DND-41 (cell line): Measurements from ENCODE around the gene SIX3.

Source experiments
- ATAC-seq: fragments of 200-7000 bp; cut with Tn5 transposase; 3 replicates; pipeline ENCODE4 v1.9.1; 2021; ENCODE audit warnings: low read depth; ENCODE audit not compliant: insufficient read depth
- DNase-seq: peaks from one replicate; pipeline ENCODE4 v3.0.0-alpha.2; 2020
- H2AFZ ChIP-seq: 2 replicates; pipeline ENCODE4 v1.6.0; 2012; ENCODE audit warnings: low read depth, low read length
- H3K27ac ChIP-seq: 2 replicates; pipeline ENCODE4 v1.5.1; 2012; ENCODE audit warnings: low read length, inconsistent platforms
- H3K27me3 ChIP-seq: fragments of 200-600 bp; sonication (generic); 2 replicates; pipeline ENCODE4 v1.6.0; 2012; ENCODE audit warnings: low read length, mild to moderate bottlenecking, inconsistent platforms; ENCODE audit not compliant: insufficient read depth, poor library complexity
- H3K36me3 ChIP-seq: 2 replicates; pipeline ENCODE4 v1.5.1; 2012; ENCODE audit warnings: low read length, inconsistent platforms; ENCODE audit not compliant: insufficient read depth
- H3K4me1 ChIP-seq: 2 replicates; pipeline ENCODE4 v1.5.1; 2012; ENCODE audit warnings: mild to moderate bottlenecking, low read length; ENCODE audit not compliant: insufficient read depth
- H3K4me2 ChIP-seq: 2 replicates; pipeline ENCODE4 v1.6.0; 2012; ENCODE audit warnings: mild to moderate bottlenecking, moderate library complexity, low read length, inconsistent platforms; ENCODE audit not compliant: insufficient read depth
- H3K4me3 ChIP-seq, 2 experiments: fragments of 200-600 bp in 1 of 2; shearing (Covaris generic) in 1 of 2; 2 replicates each; pipeline ENCODE4 v1.5.1; 2012 to 2016; ENCODE audit warnings: inconsistent platforms in 2 of 2, low read length in 2 of 2, mild to moderate bottlenecking in 2 of 2, low read depth in 1 of 2, moderate library complexity in 1 of 2
- H3K79me2 ChIP-seq: 2 replicates; pipeline ENCODE4 v1.6.0; 2012; ENCODE audit warnings: low read length, inconsistent platforms; ENCODE audit not compliant: insufficient read depth
- H3K9ac ChIP-seq: 2 replicates; pipeline ENCODE4 v1.6.0; 2012; ENCODE audit warnings: low read depth, mild to moderate bottlenecking, inconsistent platforms, low read length, moderate library complexity
- H3K9me3 ChIP-seq: 2 replicates; pipeline ENCODE4 v1.5.1; 2012; ENCODE audit warnings: low read length, moderate library complexity, mild to moderate bottlenecking, inconsistent platforms; ENCODE audit not compliant: insufficient read depth, severe bottlenecking
- H4K20me1 ChIP-seq: 2 replicates; pipeline ENCODE4 v1.6.0; 2012; ENCODE audit warnings: low read length; ENCODE audit not compliant: insufficient read depth
- CTCF ChIP-seq: IDR thresholded peaks from 2 replicates; pipeline ENCODE4 v1.5.1; 2012; ENCODE audit warnings: borderline replicate concordance, low read length, moderate library complexity, mild to moderate bottlenecking; ENCODE audit not compliant: poor library complexity, severe bottlenecking; ENCODE audit errors: extremely low read depth
- EZH2 ChIP-seq: IDR thresholded peaks from 3 replicates; pipeline ENCODE4 v1.6.1; 2012; ENCODE audit warnings: borderline replicate concordance, low read depth, mild to moderate bottlenecking, moderate library complexity, low read length, inconsistent platforms; ENCODE audit not compliant: severe bottlenecking

Gene SIX3

GRCh38 chr2:44925561-44926136 is 15.9 kb upstream of the SIX3 start:
- H3K27me3 ChIP-seq, result peaks cover 13% of the 10 kb centered on the region
- no peak overlapping the region for H3K27ac ChIP-seq
- no peaks in the 10 kb centered on the region for H3K36me3 ChIP-seq
- no peak overlapping the region for H3K4me2 ChIP-seq
- no peak overlapping the region for H3K4me3 ChIP-seq
- no peak for TF ChIP-seq EZH2
- no peak for TF ChIP-seq CTCF
- DNase-seq (no peak), ATAC-seq (no peak)
- H4K20me1 ChIP-seq, result no peaks in the 10 kb centered on the region
- H3K9me3 ChIP-seq, result no peaks in the 10 kb centered on the region
- no peaks in the 10 kb centered on the region for H3K79me2 ChIP-seq
- H3K4me1 ChIP-seq, result no peaks in the 10 kb centered on the region
- no peak overlapping the region for H3K9ac ChIP-seq
- no peak overlapping the region for H2AFZ ChIP-seq

- Histone ChIP-seq H3K9me3 (no peaks in the 10 kb centered on the region), H3K27ac (no peak overlapping the region), H3K36me3 (no peaks in the 10 kb centered on the region), H2AFZ (no peak overlapping the region), H3K4me1 (no peaks in the 10 kb centered on the region), H3K4me3 (no peak overlapping the region), H3K4me2 (no peak overlapping the region), H3K9ac (no peak overlapping the region), H4K20me1 (no peaks in the 10 kb centered on the region), H3K79me2 (no peaks in the 10 kb centered on the region), H3K27me3 (peaks cover 13% of the 10 kb centered on the region)
- DNase-seq (no peak), ATAC-seq (no peak)
- TF ChIP-seq CTCF (no peak), EZH2 (no peak)
Observed at GRCh38 chr2:44926957-44927356, 14.5 kb upstream of the SIX3 start.

- Histone ChIP-seq H3K4me3 (no peak overlapping the region), H3K36me3 (no peaks in the 10 kb centered on the region), H3K4me1 (no peaks in the 10 kb centered on the region), H3K27me3 (peaks cover 13% of the 10 kb centered on the region), H3K27ac (no peak overlapping the region), H4K20me1 (no peaks in the 10 kb centered on the region), H3K79me2 (no peaks in the 10 kb centered on the region), H3K4me2 (no peak overlapping the region), H3K9me3 (no peaks in the 10 kb centered on the region), H2AFZ (no peak overlapping the region), H3K9ac (no peak overlapping the region)
- ATAC-seq (no peak), DNase-seq (no peak)
- TF ChIP-seq CTCF, result no peak
- no peak for TF ChIP-seq EZH2
Observed at GRCh38 chr2:44927985-44928482, 13.5 kb upstream of the SIX3 start.
